Neutrophil (primary cell): Measurements from ENCODE around the gene C1orf87.

Experiments used
- H3K27ac ChIP-seq: fragments of 200-600 bp; sonication (generic); 2 replicates; pipeline ENCODE4 v1.5.1; 2016; ENCODE audit warnings: mild to moderate bottlenecking, moderate library complexity
- H3K27me3 ChIP-seq: fragments of 200-600 bp; sonication (generic); 2 replicates; pipeline ENCODE4 v1.6.0; 2016; ENCODE audit warnings: mild to moderate bottlenecking
- H3K36me3 ChIP-seq: fragments of 200-600 bp; sonication (generic); 2 replicates; pipeline ENCODE4 v1.5.1; 2017
- H3K4me1 ChIP-seq, 2 experiments: fragments of 200-600 bp in 1 of 2; sonication (generic) in 1 of 2; 1 replicate in 1 of 2; 2 replicates in 1 of 2; pipeline versions ENCODE4 v1.5.1 to v1.6.1; 2013 to 2016; ENCODE audit warnings: low read depth in 1 of 2, low read length in 1 of 2, mild to moderate bottlenecking in 1 of 2, moderate library complexity in 1 of 2; ENCODE audit not compliant: control insufficient read depth in 1 of 2, insufficient read depth in 1 of 2
- H3K4me3 ChIP-seq, 2 experiments: fragments of 200-600 bp in 1 of 2; sonication (generic) in 1 of 2; 1 replicate in 1 of 2; 2 replicates in 1 of 2; pipeline ENCODE4 v1.5.1; 2013 to 2016; ENCODE audit warnings: low read depth in 1 of 2, low read length in 1 of 2, mild to moderate bottlenecking in 1 of 2, moderate library complexity in 1 of 2
- H3K9me3 ChIP-seq: fragments of 200-600 bp; sonication (generic); 2 replicates; pipeline ENCODE4 v1.5.1; 2016
- TF ChIP-seq, protein P1 (sequence below): fragments of 200-600 bp; sonication (generic); IDR thresholded peaks from 2 replicates; pipeline ENCODE4 v1.5.1; 2016; ENCODE audit warnings: antibody characterized with exemption

The C1orf87 gene

DNA sequence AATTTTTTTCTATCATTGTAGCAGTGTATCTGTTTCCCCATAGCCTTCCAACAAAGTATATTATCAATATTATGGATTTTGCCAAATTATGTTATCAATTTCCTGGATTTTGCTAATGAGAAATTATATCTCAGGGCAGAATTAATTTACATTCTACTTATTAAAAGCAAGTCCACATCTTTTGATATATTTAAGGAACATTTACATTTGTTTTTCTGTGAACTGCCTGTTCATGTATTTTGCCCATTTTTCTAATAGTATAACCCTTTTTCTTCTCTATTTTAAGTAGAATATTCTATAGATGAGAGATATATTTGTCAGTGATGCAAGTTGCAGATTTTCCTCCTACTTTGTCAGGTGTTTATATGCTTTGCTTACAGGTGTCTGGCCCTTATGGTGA, 24.4 kb downstream of the C1orf87 start:
- no peaks in the 10 kb centered on the region for H3K36me3 ChIP-seq
- TF ChIP-seq, protein P1, sequence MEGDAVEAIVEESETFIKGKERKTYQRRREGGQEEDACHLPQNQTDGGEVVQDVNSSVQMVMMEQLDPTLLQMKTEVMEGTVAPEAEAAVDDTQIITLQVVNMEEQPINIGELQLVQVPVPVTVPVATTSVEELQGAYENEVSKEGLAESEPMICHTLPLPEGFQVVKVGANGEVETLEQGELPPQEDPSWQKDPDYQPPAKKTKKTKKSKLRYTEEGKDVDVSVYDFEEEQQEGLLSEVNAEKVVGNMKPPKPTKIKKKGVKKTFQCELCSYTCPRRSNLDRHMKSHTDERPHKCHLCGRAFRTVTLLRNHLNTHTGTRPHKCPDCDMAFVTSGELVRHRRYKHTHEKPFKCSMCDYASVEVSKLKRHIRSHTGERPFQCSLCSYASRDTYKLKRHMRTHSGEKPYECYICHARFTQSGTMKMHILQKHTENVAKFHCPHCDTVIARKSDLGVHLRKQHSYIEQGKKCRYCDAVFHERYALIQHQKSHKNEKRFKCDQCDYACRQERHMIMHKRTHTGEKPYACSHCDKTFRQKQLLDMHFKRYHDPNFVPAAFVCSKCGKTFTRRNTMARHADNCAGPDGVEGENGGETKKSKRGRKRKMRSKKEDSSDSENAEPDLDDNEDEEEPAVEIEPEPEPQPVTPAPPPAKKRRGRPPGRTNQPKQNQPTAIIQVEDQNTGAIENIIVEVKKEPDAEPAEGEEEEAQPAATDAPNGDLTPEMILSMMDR, result no peak
- no peak overlapping the region for H3K4me3 ChIP-seq
- H3K27ac ChIP-seq, result no peak overlapping the region
- no peaks in the 10 kb centered on the region for H3K4me1 ChIP-seq
- H3K9me3 ChIP-seq, result peaks cover 4% of the 10 kb centered on the region
- no peaks in the 10 kb centered on the region for H3K27me3 ChIP-seq

DNA sequence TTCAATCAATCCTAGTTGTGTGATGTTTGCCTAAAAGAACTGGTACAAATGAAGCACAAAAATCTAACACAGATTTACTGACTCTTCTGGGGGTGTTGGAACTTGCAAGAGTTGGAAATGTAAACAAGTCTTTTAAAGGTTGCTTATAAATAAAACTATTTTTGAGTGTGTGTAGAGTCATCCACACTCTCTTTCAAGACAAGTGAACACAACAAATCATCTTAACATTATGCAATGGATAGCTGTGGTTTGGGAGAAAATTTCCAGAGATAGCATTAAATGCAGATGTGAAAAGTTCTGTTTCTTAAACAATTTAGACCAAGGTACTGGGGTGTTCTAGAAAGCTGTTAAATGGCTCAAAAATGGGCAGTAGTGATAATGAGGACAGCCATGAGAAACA, 28.7 kb downstream of the C1orf87 start:
- no peaks in the 10 kb centered on the region for H3K4me1 ChIP-seq
- H3K4me3 ChIP-seq, result no peak overlapping the region
- no peak overlapping the region for H3K27ac ChIP-seq
- no peaks in the 10 kb centered on the region for H3K27me3 ChIP-seq
- H3K36me3 ChIP-seq, result no peaks in the 10 kb centered on the region
- peaks cover 3% of the 10 kb centered on the region for H3K9me3 ChIP-seq
- TF ChIP-seq, protein P1, result no peak

DNA sequence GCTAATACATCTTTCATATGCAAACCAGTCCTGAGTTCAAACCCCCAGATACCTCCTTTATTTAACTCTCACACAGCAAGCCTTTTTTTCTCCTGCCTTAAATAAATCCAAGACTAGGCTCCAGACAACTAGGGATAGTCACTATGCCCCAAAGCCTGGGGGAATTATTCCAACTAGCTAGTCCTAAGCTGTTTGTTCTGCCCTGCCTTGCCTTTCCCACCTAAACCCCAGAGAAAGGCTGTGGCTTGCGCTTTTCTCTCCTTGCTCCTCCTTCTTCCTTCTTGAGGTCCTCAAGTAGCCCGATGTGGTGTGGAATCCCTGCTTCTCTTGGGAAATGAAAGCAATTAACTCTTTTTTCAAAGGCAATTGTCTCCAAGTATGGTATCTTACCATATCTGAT, 31.8 kb downstream of the C1orf87 start:
- no peak overlapping the region for H3K27ac ChIP-seq
- H3K9me3 ChIP-seq, result no peaks in the 10 kb centered on the region
- H3K4me3 ChIP-seq, result no peak overlapping the region
- H3K36me3 ChIP-seq, result no peaks in the 10 kb centered on the region
- no peaks in the 10 kb centered on the region for H3K27me3 ChIP-seq
- no peaks in the 10 kb centered on the region for H3K4me1 ChIP-seq
- TF ChIP-seq, protein P1, result no peak

DNA sequence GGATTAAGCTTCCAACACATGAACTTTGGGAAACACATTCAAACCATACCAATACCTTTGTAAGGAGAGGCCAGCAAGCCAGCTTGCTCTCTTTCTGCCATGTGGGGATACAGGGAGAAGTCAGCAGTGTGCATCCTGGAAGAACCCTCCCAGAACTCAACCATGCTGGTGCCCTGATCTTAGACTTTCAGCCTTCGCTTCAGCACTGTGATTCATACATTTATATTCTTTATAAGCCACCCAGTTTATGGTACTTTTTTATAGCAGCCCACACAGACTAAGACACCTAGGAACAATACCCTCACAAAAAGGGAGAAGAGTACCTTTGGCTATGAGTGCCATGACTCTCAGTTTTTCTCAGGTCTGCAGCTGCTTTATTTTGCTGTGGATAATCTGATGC, 35.9 kb downstream of the C1orf87 start:
- Histone ChIP-seq H3K27ac (no peak overlapping the region), H3K9me3 (no peaks in the 10 kb centered on the region), H3K4me1 (no peaks in the 10 kb centered on the region), H3K4me3 (no peak overlapping the region), H3K36me3 (no peaks in the 10 kb centered on the region), H3K27me3 (no peaks in the 10 kb centered on the region)
- TF ChIP-seq, protein P1, result no peak

DNA sequence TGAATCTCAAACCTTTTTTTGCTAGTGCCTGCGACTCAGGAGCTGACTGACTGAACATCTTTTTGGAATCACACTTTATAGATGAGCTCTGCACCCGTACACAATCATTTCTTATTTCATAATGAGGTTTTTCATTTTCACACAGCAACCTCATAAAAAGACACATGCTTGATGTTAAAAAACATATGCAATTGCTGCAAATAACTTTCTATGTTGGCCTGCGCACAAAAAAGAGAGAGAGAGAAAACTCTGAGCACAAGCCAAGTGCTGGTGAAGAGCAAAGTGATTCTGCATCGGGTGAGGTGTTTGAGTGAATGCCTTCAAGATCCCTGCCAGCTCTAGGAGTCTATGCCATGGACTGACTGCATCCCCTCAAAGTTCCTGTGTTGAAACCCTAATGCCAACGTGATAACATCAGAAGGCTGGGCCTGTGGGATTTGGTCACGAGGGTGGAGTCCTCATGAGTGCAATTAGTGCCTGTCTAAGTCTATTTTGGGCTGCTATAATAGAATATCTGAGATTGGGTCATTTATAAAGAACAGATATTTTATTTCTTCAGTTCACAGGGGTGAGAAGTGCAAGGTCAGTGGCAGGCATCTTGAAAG, 36.6 kb downstream of the C1orf87 start:
- Histone ChIP-seq H3K27ac (no peak overlapping the region), H3K9me3 (no peaks in the 10 kb centered on the region), H3K27me3 (no peaks in the 10 kb centered on the region), H3K4me3 (no peak overlapping the region), H3K36me3 (no peaks in the 10 kb centered on the region), H3K4me1 (no peaks in the 10 kb centered on the region)
- TF ChIP-seq, protein P1, result no peak

DNA sequence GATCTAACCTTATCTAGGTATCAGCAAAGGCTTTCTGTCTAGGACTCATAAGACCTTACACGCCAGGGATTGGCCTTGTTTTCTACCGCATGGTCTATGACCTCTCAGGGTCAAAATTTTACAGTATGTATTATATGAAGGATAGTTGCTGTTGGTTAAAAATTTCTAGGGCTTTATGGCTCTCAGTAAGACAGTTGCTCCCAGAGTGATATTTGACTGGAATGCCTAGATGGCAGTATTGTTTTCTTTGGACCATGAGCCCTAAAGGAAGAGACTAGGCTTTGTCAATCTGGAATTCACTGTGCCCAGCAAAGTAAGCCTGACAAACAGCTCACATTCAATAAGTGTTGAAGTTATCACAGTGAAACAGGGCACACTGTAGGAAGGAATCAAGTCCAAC, 37.6 kb downstream of the C1orf87 start:
- H3K4me1 ChIP-seq, result no peaks in the 10 kb centered on the region
- no peak overlapping the region for H3K4me3 ChIP-seq
- H3K27me3 ChIP-seq, result no peaks in the 10 kb centered on the region
- H3K9me3 ChIP-seq, result no peaks in the 10 kb centered on the region
- H3K36me3 ChIP-seq, result no peaks in the 10 kb centered on the region
- no peak overlapping the region for H3K27ac ChIP-seq
- TF ChIP-seq, protein P1, result no peak
